NCI-H460 (cell line): ENCODE measurements around the gene PCDHGA1. TPM values are rescaled to one million over a fixed set of nuclear protein-coding genes. Genes with fewer than 3 reads are reported as not detected.
"Not testable (repeated sequence)": the region's sequence is repeated elsewhere in the genome, so short reads cannot be mapped to it uniquely, and the experiment has no call there.

ENCODE experiments used
- DNase-seq: peaks from one replicate; pipeline ENCODE4 v3.0.0-alpha.2; 2016; ENCODE audit warnings: low read depth; ENCODE audit errors: extremely low read depth
- total RNA-seq: library from RNA; depleted of rRNA; stranded (reverse); fragments of >200 nt; shearing (Covaris generic); gene quantifications from 2 replicates; pipeline ENCODE4 v1.2.3, GENCODE V29; 2014

The PCDHGA1 gene
- total RNA-seq, 1 experiment from 2014 or later, result 1.6 TPM

GRCh38 chr5:141375444-141376155 lies 45.3 kb downstream of the PCDHGA1 start:
- not testable (repeated sequence) for DNase-seq

- no peak for DNase-seq
Measured at GRCh38 chr5:141382469-141383294, 52.4 kb downstream of the PCDHGA1 start, which contains the start of gene PCDHGA7. Gene PCDHGA7 (plus strand): TSS chr5:141382742. CDS start chr5:141382900, 158 bp downstream.

- DNase-seq, result no peak
Measured at GRCh38 chr5:141383345-141383744, 53.0 kb downstream of the PCDHGA1 start.

GRCh38 chr5:141384471-141385267 lies 54.4 kb downstream of the PCDHGA1 start:
- no peak for DNase-seq

GRCh38 chr5:141387557-141388311 lies 57.4 kb downstream of the PCDHGA1 start, which contains the start of gene PCDHGB4:
Gene PCDHGB4 (plus strand): TSS chr5:141387698. CDS start chr5:141387885, 187 bp downstream.
- peak; percentile 36 for DNase-seq

GRCh38 chr5:141388661-141389060 lies 58.3 kb downstream of the PCDHGA1 start:
- DNase-seq, result no peak

- no peak for DNase-seq
Measured at GRCh38 chr5:141389153-141390042, 59.1 kb downstream of the PCDHGA1 start.

- no peak for DNase-seq
Measured at GRCh38 chr5:141392429-141393198, 62.3 kb downstream of the PCDHGA1 start, which contains the start of gene PCDHGA8. Gene PCDHGA8 (plus strand): TSS chr5:141392633. CDS start chr5:141392814, 181 bp downstream.

GRCh38 chr5:141393267-141393666 lies 63.0 kb downstream of the PCDHGA1 start:
- DNase-seq, result no peak

- not testable (repeated sequence) for DNase-seq
Measured at GRCh38 chr5:141394401-141395187, 64.3 kb downstream of the PCDHGA1 start.

GRCh38 chr5:141397756-141398551 lies 67.6 kb downstream of the PCDHGA1 start, which contains the start of gene PCDHGB5:
Gene PCDHGB5 (plus strand): TSS chr5:141397947. CDS start chr5:141398128, 181 bp downstream.
- not testable (repeated sequence) for DNase-seq

GRCh38 chr5:141398608-141399007 lies 68.3 kb downstream of the PCDHGA1 start:
- DNase-seq, result no peak

GRCh38 chr5:141399555-141400258 lies 69.4 kb downstream of the PCDHGA1 start:
- no peak for DNase-seq

- DNase-seq, result peak; percentile 33
Measured at GRCh38 chr5:141402553-141403243, 72.4 kb downstream of the PCDHGA1 start, which contains the start of gene PCDHGA9. Gene PCDHGA9 (plus strand): TSS chr5:141402778. CDS start chr5:141402953, 175 bp downstream.

- DNase-seq, result no peak
Measured at GRCh38 chr5:141403387-141403786, 73.1 kb downstream of the PCDHGA1 start.
